ENCODE results near the gene KIAA1614.

KIAA1614 gene, protein sequence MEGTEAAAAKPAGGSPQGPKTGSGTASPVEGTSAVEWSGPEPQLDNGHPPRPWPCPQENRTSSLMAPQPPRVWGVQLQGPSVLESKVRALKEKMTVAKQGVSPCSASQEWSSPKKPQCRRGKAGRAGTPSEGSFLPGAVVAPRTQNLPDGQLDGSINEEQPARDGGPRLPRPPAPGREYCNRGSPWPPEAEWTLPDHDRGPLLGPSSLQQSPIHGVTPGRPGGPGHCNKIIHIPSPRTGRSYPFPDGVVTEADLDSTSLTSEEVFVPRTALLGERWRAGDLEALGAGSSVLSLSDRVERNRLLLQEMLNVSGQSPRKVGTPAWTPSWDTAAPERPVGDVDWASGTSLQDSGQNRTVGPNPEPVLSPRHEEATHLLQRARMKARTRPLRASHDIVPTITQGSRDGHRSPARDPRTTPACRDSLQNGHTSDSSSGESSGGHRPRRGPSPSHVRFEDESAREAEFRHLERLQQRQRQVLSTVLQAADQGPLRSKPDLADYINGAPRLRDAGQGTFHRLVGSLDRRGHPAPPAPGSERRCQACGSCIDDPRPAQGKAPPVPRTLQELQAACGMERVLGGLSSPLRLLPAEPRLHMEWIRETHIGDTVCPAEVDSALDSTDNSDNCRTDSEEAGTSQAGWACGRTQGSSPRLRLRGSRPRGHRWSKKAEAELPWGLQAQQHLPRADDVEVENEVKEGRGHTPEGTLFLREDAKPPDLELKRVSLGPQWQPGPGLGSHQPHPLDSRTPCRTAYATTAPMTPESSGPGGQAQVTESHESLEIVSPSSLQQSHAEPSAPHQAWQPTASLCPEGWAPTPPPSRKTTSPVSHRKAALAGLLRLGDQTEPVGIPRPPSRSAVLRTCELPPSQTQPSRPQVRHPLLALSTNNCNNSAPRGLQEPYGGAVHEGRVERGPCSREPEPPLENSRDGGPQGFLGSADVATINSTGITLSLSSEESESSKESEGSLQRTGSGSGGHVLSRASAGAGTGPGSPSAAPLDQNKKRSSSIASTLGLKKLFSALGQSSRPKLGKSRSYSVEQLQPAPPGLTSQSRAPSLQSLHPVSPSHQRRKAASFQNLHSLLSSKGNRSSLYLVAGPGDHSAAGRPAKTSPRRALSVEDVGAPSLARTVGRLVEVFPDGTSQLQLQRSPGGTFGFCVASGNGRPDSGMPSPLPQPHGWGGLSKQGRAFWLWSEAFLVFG

DNA sequence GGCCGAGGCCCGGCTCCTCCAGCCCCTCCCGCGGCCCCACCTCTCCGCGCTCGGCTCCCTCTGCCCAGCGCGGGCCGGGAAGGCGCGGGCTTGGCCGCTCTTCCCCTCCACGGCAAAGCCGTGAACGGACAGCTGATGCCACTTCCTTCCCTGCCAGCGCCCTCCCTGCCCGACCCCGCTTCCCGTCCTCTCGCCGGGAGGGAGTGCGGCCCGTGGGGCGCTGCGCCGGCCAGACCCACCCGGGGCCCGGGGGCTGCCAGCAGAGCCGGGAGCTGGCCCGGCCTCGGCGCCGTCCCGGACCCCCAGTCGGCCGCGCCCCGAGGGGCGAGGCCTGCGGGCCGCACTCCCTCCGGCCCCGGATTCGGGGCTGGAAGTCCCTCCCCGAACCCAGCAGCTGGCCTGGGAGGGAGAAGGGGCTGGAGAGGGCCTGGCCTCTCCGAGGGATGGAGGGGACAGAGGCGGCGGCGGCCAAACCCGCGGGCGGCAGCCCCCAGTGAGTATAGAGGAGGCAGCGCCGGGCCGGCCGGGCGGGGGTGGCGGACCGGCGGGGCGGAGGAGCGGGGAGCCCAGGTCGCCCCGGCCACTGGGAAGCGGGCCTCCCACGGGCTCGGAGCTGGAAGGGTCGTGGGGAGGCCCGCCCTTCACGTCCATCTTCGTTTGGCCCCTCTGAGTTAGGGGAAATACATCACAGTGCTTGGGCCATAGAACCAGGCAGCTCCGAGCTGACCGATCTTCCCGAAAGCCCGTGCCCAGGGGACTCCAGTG lies at the start of gene KIAA1614:
TSS of gene KIAA1614 (plus strand) at position 97 of the 765 bp plus-strand sequence. CDS start at position 444, 347 bp downstream.
- DNase-seq (ENCODE audit: low spot score) = no peak

DNA sequence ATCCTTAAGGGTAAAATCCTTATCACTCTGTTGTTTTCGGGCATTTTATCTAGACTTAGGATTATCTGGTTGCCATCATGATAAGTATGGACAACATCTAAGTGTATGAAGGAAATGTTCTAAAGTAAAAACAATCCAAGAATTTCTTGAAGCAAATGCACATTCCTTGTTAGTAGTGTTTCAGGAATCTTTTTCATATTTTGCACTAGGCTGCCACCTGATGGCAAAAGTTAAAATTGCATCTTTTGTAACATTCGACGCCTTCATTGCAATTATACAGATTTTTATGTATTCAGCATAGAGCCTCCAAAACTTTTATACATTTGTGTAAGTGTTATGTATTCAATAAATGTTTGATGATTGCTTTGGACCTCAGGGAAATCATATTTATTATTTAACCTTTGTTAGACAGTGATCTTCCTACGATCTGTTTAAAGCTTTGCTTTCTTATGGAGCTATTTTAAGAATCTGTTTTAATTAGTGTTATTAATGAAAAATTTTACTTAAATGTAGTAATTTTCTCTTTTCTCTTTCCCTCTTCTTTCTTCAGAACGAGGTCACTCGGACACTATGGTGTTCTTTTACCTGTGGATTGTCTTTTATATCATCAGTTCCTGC lies 49.4 kb upstream of the KIAA1614 start:
- DNase-seq (ENCODE audit: low spot score) = peak; percentile 75

DNA sequence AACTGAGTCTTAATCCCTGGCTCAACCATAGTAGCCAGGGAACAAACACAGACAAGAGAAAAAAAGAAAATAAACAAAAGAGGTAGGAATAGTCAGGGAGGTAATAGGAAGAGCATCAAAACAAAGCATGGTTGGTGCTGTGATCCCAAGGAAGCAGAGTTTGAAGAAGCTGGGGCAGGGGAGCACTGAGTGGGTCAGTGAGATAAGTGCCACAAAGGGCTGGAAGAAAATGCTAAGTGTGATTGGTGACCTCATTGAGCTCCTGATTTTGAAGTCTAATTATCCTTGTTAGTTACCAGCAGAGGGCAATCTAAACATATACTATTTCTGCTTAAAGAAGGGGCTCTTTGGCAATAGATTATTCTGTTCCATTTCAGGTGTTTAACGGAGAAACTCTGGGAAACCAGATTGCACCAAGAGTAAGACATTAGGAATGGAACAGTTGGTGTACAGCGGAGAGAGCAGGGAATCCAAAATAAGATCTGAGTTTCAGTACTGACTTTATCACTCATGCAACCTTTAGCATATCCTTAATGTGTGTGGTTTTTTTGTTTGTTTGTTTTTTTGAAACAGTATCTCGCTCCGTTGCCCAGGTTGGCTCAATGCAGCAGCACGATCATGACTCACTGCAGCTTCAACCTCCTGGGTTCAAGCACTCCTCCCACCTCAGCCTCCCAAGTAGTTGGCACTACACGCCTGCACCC lies 30.7 kb upstream of the KIAA1614 start:
- peak; percentile 71 for DNase-seq (ENCODE audit: low spot score)

DNA sequence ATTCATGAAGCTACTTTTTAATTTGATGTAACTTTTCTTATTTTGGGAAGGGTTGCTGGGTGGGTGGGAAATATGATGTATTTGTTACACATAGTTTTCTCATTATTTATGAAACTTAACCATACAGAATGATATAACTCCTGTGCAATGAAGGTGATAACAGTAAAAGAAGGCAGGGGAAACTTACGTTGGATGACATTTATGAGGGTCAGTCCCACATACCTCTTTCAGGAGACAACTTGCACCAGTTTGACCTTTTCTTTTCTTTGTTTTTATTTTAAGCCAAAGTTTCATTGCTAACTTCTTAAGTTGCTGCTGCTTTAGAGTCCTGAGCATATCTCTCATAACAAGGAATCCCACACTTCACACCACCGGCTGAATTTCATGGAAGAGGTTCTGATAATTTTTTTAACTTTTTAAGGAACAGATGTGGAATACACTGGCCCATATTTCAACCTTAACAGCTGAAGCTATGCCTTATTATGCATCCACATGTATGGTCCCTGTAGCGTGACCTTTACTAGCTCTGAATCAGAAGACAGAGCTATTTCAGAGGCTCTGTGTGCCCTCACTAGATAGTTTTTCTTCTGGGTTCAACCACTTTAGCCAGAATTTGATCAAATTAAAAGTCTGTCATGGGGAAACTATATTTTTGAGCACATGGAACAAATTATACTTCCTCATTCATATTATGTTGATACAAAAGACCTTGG lies 28.0 kb upstream of the KIAA1614 start:
- DNase-seq (ENCODE audit: low spot score) = no peak

DNA sequence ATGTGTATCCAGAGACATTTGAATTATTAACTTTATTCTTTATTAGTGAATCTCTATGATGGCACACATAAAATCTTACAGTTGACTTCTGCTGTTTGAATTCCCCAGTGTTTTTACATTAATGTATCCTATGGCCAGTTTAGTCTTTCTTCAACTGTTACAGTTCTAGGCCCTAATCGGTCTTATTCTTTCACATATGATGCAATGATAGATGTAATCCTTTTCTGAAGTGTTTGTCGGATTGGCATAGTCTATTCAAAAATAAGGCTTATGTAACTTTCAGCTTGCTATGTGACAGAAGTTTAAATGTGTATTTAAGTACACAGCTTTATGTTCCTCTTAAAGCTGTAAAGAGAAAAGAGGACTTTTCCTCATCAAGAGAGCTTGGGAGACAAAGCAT lies 26.4 kb upstream of the KIAA1614 start:
- DNase-seq (ENCODE audit: low spot score) = no peak

DNA sequence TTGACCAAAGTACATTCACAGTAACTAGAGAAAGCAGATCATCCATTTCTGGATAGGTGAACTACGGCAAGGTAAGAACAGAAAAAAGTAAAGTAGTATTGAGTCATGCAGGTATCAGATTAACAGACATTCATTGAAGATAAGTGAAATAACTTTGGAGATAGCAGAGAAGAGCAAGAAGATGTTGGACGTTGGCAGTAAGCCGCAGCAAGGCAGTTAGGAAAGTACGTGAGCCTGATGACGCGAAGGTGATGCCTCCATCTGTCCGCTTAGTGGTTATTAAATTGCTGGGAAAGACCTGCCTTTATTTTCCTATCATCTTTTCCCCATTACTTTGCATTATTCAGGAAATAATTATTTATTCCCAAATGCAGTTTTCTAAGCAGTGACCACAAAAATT lies 24.9 kb upstream of the KIAA1614 start:
- DNase-seq (ENCODE audit: low spot score) = no peak

DNA sequence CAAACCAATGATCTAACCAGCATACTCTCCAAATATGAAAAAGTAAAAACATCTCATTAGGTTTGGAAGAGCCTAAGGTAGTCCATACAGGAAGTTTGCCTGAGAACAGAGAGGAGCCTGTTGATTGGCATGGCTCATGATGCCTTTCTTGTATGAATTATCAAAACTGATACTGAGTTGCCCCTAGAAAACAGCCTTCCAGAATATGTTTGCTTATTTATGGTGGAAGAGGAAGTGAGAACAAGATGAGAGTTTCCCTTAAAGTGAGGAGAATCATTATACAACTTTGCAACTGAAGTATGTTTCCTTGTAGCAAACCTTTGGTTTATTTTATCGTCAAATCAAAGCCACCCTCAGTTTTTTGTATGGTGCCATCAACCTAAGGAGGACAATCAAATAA lies 23.8 kb upstream of the KIAA1614 start:
- peak; percentile 31 for DNase-seq (ENCODE audit: low spot score)

DNA sequence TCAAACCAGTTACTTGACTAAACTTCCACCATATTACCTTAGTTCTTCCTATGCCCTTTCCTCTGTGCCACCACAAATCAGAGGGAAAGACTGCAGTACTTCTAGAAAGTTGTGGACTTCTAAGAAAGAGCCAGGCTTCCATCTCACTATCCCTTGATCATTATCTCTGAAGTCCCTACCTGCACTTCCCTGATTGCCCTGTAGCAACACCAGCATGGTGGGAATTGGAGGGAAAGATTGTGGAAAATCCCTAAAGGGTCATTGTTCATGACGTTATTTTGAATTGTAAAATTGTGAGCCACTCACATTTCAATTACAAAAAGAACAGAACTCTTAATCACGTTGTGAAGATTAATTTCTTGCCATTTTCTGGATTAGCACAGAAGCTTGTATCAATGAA lies 23.4 kb upstream of the KIAA1614 start:
- DNase-seq (ENCODE audit: low spot score) = no peak

DNA sequence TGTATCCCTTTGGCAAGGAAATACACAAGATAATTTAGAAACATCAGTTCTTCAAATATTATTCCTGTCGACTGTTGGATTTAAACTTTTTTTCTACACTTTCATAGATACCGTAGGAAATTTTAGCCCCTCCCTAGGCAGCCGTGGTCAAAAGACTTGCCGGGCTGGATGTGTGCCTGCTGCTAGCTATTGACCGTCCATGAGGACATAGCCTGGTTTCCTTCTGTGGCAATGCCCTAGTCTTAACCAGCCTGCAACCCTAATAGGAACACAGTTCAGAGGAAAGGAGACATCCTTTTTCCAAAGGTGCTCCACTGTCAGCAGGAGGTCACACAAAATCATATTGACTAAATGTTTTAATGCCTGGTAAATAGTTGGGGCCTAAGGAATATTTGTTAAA lies 20.4 kb upstream of the KIAA1614 start:
- no peak for DNase-seq (ENCODE audit: low spot score)

DNA sequence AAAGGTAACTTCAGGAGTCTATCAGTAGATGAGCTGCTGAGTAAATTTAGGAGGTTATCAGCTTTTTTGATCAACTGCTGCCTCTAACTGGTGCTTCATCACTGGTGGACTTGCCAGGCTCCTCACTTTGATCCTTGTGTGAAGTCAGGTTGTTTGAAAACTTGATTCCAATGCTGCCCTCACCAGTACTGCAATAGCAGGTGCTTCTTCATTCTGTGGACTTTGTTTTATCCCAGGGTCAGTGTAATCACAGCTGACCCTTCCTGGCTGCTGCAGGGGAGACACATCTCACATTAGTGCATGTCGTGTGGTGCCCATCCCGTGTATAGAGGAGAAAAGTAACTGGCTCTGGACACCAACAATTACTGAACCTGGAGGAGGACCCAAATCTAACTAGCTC lies 20.0 kb upstream of the KIAA1614 start:
- no peak for DNase-seq (ENCODE audit: low spot score)

DNA sequence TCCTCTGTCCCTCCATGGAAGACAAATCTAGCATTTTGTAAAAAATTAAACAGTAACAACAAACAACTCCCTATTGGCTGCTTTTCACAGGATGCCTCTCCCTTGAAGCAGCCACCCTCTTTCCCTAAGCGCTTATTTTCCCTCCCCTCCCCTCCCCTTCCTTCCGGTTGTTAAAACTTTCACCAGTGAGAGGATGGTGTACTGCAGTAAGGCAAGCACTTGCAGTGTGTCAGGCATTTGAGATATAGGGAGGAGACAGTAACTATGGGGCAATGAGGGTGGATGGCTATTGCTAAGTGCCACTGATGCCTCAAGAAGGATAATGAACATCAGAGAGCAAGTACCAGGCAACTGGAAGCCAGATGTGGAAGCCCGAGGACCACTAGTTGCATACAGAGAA lies 19.1 kb upstream of the KIAA1614 start:
- no peak for DNase-seq (ENCODE audit: low spot score)

DNA sequence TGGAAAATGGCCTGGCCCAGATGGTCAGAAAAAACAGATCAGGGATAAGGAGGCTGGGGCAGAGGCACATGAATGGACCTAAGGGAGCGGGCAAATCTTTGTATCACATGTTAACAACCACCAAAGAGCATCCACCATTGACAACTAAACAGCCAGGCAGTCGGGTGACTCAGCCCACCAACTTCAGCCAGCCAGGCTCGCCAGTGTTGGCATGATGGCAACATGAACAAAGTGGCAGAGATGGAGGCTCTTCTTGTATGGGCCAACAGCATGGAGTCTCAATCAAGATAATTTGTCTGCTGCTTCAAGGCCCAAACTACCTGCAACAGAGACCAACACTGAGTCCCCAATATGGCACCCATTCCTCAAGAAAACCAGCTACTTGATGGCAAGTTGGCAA lies 16.5 kb upstream of the KIAA1614 start:
- DNase-seq (ENCODE audit: low spot score) = no peak

DNA sequence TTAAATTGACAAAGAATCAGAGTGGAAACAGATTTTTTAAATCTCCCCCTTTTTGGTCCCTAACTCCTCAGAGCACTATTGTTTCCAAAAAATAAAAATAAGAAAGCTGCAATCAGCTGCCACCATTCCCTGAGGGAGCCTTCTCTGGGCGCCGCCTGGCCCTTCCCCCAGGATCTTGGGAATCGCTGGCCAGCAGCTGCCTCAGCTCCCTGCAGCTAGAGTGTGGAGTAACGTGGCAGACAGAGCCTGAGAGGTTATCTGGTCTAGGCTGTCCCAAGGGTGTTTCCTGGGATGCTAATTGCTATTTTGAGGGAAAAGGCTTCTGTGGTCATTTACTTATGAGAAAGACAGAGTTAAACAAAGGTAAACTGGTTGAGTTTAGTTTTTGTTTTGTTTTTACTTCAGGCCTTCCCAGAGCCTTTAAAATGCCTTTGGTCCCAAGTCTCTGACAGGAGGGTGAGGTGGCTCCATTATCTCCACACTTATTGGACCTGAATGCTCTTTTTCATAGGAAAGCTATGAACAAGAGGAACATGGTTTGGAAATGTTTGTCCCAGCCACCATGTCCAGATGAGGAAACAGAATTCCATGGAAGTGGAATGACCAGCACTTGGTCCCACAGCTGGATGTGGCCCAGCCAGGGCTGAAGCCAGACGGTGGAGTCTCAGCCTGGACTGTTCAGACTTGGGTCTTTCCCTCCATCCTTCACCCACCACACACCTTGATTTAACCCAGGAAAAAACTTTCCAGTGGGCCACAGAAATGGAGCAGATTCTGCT lies 14.1 kb upstream of the KIAA1614 start:
- DNase-seq (ENCODE audit: low spot score) = no peak

DNA sequence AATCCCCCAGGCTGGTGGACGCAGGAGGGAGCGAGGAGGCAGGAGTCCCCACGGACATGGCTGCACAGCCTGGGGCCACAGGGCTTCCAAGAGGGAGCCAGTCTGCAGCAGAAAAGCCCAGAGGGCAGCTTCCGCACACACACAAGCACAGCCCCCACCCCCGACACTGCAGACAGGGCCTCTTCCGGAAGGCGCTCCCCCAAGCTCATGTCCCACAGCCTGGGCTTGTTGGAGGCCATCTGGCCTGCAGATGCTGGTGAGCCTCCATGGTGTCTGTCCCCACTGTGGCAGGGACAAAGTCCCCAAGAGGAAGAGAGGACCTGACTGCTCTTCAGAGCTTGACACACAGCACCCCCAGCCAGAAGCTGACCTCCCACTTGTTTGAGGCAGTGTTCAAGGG lies 13.4 kb upstream of the KIAA1614 start:
- DNase-seq (ENCODE audit: low spot score) = no peak

DNA sequence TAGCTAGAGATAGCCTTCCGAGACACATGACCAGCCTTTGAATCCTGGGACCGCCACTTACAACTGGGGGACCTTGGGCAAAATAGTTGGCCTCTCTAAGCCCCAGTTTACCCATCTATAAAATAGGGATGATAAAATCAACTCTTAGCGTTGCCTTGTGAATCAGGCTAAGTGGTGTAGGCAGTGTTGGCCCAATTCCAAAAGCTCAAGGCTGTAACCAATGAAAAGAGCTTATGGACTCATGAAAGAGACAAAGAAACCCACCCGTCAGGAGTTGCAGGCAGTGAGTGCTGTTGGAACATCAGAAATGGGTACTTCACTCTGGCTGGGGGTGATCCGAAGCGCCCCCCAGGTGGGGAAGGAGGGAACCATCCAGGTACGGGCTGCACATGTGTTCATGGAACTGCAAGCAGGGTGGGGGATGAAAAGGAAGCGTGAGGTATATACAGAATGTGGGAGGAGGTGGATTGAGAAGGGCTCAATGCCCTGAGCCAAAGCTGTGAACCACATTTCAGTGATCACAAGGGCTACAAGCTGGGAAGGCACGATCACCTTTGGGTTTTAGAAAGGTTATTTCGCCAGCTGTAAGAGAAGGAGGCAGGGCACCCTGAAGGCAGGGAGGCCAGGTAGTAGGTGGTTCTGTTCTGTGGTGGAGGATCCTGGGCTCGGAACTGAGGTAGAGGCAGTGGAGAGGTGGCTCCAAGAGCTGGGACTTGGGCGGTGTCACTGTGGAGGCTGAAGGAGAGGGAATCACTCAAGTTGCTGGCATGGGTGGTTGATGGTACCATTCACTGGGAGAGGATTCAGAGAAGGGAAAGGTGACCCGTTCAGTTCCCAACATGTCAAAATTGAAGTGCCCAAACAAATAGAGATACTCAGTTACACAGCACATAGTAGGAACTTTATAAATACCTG lies 11.4 kb upstream of the KIAA1614 start:
- DNase-seq (ENCODE audit: low spot score) = no peak

DNA sequence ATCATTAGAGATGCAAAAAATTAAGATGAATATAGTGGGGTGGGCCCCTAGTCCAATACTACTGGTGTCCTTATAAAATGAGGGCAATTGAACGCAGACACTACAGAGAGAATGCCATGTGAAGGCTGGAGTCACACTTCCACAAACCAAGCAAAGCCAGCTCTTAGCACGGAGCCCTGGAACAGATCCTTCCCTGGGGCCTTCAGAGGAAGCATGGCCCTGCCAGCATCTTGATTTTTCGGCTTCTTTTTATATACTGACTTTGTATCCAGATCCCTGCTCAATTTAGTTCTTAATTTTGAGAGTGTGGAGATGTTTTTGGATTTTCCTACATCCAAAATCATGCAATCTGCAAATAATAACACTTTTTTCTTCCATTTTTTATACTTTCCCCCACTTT lies 10.2 kb upstream of the KIAA1614 start:
- no peak for DNase-seq (ENCODE audit: low spot score)

DNA sequence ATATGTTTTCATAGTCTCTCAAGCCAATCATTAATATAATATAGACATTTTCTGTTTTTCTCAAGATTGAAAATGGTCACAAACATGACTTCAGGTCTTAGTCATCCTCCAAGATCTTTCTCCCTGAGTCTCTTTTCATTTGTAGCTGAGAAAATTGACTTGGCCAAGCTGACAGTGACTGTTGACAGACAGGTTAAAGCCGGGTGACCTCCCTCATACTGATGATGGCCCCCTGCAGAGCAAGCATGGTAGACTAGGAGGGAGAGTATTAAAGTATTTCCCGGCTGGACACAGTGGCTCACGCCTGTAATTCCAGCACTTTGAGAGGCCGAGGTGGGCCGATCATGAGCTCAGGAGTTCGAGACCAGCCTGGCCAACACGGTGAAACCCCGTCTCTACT lies 6.8 kb upstream of the KIAA1614 start:
- no peak for DNase-seq (ENCODE audit: low spot score)

DNA sequence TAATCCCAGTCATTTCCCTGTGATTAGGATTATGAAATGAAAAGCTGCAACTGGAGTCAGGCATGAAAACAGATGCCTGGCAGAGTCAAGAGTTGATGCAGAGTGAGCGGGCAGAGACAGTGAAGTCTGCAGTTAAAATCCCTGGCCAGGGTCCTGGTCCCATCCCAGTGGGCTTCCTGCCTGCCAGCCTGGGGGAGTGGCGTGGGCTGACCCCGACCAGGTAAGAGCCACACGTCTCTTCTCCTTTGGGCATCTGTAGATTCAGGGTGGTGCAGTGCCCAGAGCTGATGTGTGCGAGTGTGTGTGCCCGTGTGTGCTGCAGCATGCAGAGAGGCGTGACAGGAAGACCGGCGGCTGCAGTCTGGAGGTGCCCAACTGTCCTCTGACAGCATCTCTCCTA lies 6.2 kb upstream of the KIAA1614 start:
- DNase-seq (ENCODE audit: low spot score) = no peak

Measured in NAMALWA (cell line).